ENCODE data around the gene ACVR2A.

Gene ACVR2A

GRCh38 chr2:147844697-147845410 lies at the start of gene ACVR2A:
Gene ACVR2A (plus strand): TSS chr2:147845029. CDS start chr2:147845153, 124 bp downstream.
- DNase-seq (ENCODE audit: low read depth) = peak; percentile 9

DNA sequence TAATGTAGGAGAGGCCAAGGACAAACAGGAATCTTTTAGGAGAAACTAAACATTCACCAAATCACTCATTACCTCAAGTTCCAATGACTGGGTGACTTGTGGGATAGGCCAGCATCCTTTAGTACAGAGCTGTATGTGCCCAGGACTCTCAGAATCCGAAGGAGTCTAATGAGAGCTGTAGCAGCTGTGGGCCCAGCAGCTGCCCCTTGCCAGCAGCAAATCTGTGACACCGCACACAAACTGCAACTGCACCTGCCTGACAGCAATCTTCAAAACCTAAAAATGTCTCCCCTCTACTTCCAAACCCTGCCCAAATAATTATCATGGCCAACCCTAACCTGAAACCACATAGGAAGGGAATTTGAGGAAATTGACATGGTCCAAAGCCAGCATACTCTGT lies 44.5 kb upstream of the ACVR2A start:
- DNase-seq (ENCODE audit: low read depth) = no peak

DNA sequence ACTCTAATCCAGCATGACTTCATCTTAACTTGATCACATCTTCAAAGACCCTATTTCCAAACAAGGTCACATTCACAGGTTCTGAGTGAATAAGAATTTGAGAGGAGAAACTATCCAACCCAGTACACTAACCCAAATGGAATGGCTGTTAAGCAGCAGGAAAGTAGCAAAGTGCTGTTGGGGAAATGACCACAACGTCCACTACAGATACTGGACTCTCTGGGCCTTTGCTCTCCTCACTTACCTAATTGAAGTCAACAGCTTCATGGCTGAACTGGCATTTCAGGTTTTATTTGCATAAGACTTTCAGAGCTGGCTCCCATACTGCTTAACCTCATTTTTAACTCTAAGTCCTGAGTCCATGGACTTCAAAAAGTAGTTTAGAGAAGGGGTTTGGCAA lies 38.0 kb upstream of the ACVR2A start:
- no peak for DNase-seq (ENCODE audit: low read depth)

- no peak for DNase-seq (ENCODE audit: low read depth)
Observed at GRCh38 chr2:147808520-147808919, 36.3 kb upstream of the ACVR2A start.

DNA sequence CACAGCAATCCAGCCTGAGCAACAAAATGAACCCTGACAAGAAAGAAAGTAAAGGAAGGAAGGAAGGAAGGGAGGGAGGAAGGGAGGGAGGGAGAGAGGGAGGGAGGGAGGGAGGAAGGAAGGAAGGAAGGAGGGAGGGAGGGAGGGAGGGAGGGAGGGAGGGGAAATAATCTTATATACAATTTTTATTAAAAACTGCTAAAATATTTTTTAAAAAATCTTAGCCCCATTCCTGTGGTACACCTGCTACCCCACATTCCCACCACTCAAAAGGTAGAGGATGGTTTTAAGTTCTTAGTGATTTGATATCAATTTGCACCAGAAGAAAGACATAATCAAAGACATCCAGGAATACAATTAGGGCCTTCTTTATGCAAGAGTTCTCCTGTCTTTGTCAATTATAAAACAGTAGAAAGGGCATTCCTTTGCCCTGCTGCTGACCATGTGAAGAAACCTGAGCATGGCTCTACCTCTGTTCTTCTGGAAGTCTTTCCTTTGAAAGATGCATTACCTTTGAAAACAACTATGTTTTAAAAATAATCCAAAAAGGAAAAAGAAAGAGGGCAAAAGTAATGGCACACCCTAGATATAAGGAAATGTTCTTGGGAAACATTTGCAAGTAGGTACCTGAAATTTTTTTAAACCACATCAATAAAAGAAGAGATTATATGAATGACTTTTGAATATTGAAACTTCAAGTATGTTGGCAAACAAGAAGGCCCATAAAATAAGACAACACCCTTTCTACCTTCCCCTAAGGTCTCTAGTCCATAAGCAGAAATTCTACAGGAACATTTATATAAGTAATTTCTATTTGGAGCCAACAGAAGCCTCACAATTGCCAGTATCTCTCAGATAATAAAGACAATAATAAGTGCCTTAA lies 33.7 kb upstream of the ACVR2A start:
- DNase-seq (ENCODE audit: low read depth) = no peak

- no peak for DNase-seq (ENCODE audit: low read depth)
Observed at GRCh38 chr2:147818741-147819140, 26.1 kb upstream of the ACVR2A start.

DNA sequence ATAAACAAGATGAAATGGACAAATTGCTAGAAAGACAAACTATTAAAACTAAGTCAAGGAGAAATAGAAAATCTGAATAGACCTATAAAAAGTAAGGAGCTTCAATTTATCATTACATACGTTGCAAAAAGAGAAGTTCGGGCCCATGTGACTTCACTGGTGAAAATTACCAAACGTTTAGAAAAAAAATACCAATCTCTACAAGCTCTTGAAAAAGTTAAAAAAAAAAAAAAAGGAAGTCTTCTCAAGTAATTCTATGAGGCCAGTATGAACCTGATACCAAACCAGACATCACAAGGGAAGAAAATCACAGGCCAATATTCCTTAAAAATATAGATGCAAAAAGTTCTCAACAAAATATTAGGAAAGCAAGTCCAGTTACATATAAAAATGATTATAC lies 20.2 kb upstream of the ACVR2A start:
- DNase-seq (ENCODE audit: low read depth) = no peak

DNA sequence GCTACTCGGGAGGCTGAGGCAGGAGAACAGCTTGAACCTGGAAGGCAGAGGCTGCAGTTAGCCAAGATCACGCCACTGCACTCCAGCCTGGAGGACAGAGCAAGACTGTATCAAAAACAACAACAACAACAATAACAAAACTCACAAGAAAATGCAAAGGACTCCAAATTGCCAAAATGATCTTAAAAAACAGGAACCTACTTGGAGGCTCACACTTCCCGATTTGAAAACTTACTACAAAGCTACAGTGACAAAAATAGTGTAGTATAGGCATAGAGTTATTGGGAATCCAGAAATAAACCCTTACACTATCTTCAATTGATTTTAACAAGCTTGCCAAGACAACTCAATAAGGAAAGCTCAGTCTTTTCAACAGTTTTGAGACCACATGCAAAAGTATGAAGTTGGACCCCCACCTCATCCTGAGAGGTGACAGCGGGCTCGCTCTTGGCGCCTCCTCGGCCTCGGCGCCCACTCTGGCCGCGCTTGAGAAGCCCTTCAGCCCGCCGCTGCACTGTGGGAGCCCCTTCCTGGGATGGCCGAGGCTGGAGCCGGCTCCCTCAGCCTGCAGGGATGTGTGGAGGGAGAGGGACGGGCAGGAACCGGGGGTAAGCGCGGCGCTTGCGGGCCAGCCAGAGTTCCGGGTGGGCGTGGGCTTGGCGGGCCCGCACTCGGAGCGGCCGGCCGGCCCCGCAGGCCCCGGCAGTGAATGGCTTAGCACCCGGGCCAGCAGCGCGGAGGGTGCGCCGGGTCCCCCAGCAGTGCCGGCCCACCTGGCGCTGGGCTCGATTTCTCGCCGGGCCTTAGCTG lies 18.3 kb upstream of the ACVR2A start:
- DNase-seq (ENCODE audit: low read depth) = no peak

DNA sequence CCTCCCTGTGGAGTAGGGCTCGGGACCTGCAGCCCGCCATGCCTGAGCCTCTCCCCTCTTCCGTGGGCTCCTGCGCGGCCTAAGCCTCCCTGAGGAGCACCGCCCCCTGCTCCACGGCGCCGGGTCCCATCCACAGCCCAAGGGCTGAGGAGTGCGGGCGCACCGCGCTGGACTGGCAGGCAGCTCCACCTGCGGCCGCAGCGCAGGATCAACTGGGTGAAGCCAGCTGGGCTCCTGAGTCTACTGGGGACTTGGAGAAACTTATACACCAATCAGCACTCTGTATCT lies 17.8 kb upstream of the ACVR2A start:
- DNase-seq (ENCODE audit: low read depth) = no peak

GRCh38 chr2:147829106-147829505 lies 15.7 kb upstream of the ACVR2A start:
- DNase-seq (ENCODE audit: low read depth) = no peak

- no peak for DNase-seq (ENCODE audit: low read depth)
Observed at GRCh38 chr2:147836099-147836498, 8.7 kb upstream of the ACVR2A start.

- DNase-seq (ENCODE audit: low read depth) = no peak
Observed at GRCh38 chr2:147843391-147843863, 1.4 kb upstream of the ACVR2A start.

DNA sequence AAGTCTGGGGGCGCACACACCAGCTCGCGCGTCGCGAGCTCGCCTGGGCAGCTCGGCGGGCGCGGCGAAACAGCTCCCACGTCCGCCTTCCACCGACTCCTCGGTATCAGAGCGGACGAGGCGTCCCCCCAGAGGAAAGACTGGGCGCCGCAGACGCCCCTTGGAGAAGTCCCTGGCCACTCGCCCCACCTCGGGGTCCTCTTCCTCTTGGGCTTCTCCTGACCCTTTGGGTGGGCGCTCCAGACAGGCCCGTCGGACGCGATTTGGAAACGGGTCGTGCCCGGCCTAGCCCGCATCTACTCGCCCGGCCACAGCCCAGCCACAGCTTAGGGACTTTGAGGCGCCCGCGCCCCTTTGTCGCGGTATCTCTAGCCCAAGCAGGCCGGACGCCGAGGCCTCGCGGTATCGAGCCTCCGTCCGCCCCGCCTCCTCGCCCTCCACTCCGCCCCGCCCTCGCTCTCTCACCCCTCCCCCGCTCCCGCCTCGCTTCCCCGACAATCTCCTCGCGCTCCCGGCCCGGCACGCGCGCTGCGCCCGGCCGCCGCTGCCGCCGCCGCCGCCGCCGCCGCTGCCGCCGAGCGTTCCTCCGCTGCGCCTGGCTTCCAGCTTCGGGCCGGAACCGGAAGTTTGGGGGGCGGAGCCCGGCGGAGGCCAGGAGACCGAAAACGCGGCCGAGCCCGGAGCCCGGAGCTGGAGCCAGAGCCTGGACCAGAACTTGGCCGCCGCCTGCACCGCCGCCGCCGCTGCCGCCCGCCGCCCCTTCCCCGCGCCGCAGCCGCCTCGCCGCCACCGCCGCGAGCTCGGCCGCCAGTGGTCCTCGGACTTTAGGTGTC lies 749 bp upstream of the ACVR2A start:
- peak; percentile 75 for DNase-seq (ENCODE audit: low read depth)

- DNase-seq (ENCODE audit: low read depth) = peak; percentile 8
Observed at GRCh38 chr2:147845411-147845971, 662 bp downstream of the ACVR2A start.

GRCh38 chr2:147846412-147847081 lies 1.7 kb downstream of the ACVR2A start:
- DNase-seq (ENCODE audit: low read depth) = no peak

DNA sequence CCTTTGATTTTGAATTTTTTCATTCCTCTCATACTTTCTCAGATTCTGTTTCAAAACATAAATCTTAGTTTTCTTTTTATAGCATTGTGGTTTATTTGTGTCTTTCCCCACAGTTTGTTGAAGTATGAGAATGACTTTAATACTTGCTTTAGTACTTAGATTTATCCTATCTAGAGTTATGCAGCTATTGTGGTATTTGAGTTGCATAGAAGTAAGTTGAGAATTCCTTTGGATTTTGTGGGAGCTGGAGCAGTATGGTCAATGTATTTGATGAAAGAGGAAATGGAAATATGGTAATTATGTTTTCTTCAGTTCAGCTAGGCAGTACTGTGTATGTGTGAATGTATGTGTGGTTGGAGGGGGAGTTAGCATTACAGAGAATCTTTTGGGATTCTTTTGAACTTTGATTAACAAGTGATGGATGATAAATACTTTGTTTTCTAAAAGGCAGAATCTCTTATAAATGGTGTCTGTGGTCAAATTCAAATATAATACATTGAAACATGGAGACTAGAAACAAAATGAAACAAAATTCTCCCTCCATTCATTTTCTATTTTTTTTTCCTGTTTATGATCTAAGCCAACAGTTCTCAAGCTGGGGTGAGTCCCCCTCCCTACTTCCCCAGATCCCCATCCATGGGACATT lies 3.0 kb downstream of the ACVR2A start:
- no peak for DNase-seq (ENCODE audit: low read depth)

DNA sequence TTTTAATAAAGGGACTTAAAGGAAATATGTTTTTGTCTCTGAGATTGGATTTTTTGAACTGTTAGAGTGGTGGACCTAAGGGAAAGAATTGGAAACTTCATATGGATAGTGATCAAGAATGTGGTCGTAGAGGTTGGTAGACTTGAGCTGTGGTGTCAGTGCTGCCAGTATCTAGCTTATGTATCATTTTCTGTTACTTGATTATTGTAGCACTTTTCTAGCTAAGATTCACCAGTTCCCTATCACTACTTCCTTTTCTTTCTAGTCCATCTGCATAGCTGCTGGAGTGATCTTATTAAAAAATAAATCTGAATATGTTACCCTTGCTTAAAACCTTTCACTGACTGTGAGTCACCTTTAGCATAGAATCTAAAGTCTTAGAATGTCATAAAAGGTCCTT lies 6.0 kb downstream of the ACVR2A start:
- DNase-seq (ENCODE audit: low read depth) = no peak

DNA sequence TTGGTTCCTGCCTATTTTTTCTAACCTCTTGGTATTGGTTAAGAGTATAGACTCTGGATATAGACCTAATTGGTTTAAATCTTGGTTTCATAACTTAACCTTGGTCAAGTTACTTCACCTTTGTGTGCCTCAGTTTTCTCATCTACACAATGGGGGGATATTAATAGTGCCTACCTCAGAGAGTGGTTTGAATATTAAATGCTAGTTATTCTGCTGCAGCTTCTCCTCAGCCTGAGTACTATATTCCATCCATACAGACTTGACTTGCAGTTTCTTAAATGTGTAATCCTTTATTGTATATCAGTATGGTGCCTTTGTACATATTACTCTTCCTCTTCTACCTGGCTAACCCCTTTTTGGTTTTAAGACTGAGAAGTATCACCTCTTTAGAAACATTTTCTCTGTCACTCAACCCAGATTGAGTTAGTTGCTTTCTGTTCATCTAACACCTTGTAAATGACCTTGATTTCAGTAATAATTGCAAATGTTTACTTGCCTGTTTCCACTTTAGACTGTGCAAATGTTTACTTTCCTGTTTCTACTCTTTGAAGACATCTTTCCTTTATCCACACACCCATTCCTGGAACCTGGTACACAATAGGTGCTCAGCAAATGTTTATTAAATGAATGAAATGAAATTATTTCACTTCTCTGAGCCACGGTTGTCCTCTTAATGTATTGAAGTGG lies 6.6 kb downstream of the ACVR2A start:
- DNase-seq (ENCODE audit: low read depth) = no peak

- no peak for DNase-seq (ENCODE audit: low read depth)
Observed at GRCh38 chr2:147854557-147855134, 9.8 kb downstream of the ACVR2A start.
